Activated CD4-positive, alpha-beta T cell treated with anti-CD3 and anti-CD28 coated beads, Interleukin-2, amount 10 ng/mL, durations not matched to agents 7 days and 5 days (primary cell): ENCODE measurements around the gene SHF. TPM values are rescaled to one million over a fixed set of nuclear protein-coding genes. Genes with fewer than 3 reads are reported as not detected.
A peak's percentile ranks its signal among the peaks of the same experiment; 100 is the strongest.

Experiments
- CTCF ChIA-PET: fragments of 350-600 bp; sonication (Branson Sonifier 250); formaldehyde crosslinking; loops from one replicate; lab custom pipeline; 2021; ENCODE audit warnings: antibody characterized with exemption; lab: Charles Lee
- POLR2A ChIA-PET: fragments of 350-600 bp; sonication (Branson Sonifier 250); formaldehyde crosslinking; loops from one replicate; lab custom pipeline; 2021; ENCODE audit warnings: antibody characterized with exemption; lab: Charles Lee
- DNase-seq: peaks from one replicate; pipeline ENCODE4 v3.0.0-alpha.2; 2020
- H3K27ac Mint-ChIP-seq: one replicate; pipeline ENCODE4 v1.8.0; 2021; ENCODE audit warnings: mild to moderate bottlenecking, moderate library complexity, mixed read lengths
- H3K27me3 Mint-ChIP-seq: one replicate; pipeline ENCODE4 v1.8.0; 2021; ENCODE audit warnings: mixed read lengths
- H3K36me3 Mint-ChIP-seq: one replicate; pipeline ENCODE4 v1.8.0; 2021; ENCODE audit warnings: low read depth, mixed read lengths
- H3K4me1 Mint-ChIP-seq: one replicate; pipeline ENCODE4 v1.8.0; 2021; ENCODE audit warnings: mixed read lengths
- H3K4me3 Mint-ChIP-seq: one replicate; pipeline ENCODE4 v1.8.0; 2021; ENCODE audit warnings: mild to moderate bottlenecking, moderate library complexity, mixed read lengths
- H3K9me3 Mint-ChIP-seq: one replicate; pipeline ENCODE4 v1.8.0; 2021; ENCODE audit warnings: mixed read lengths
- total RNA-seq, 2 experiments: library from RNA; stranded (reverse); gene quantifications; one replicate each; pipeline ENCODE4 v1.2.3, GENCODE V29; 2021

SHF gene
- total RNA-seq, 2 experiments from 2014 or later = 0.79 to 0.92 TPM

GRCh38 chr15:45186771-45187577 lies 792 bp downstream of the SHF start:
- Mint-ChIP-seq H3K4me1 (peaks cover 12% of the 10 kb centered on the region), H3K27ac (peak overlapping the region; percentile 73), H3K27me3 (peaks cover 22% of the 10 kb centered on the region), H3K4me3 (peak overlapping the region; percentile 64), H3K36me3 (no peaks in the 10 kb centered on the region), H3K9me3 (no peaks in the 10 kb centered on the region)
- DNase-seq = no peak
- ChIA-PET POLR2A (interaction anchor here (0.7 kb wide), 1 partner anchor 215 kb away, joined by 3 read pairs; a partner anchor contains a TSS), CTCF (interaction anchor here (0.7 to 2.1 kb wide), 5 partner anchors 11 to 24 kb away, joined by 3 to 13 read pairs (median 3); no protein-coding TSS in a partner anchor)

- Mint-ChIP-seq H3K4me3 (peak overlapping the region; percentile 64), H3K36me3 (no peaks in the 10 kb centered on the region), H3K27ac (no peak overlapping the region), H3K27me3 (peaks cover 22% of the 10 kb centered on the region), H3K9me3 (no peaks in the 10 kb centered on the region), H3K4me1 (peaks cover 12% of the 10 kb centered on the region)
- no peak for DNase-seq
- CTCF ChIA-PET = interaction anchor here (0.7 to 2.1 kb wide), 6 partner anchors 12 to 23 kb away, joined by 3 to 13 read pairs (median 4); no protein-coding TSS in a partner anchor
- POLR2A ChIA-PET = no interaction called here
Measured at GRCh38 chr15:45185903-45186770, 1.6 kb downstream of the SHF start.

DNA sequence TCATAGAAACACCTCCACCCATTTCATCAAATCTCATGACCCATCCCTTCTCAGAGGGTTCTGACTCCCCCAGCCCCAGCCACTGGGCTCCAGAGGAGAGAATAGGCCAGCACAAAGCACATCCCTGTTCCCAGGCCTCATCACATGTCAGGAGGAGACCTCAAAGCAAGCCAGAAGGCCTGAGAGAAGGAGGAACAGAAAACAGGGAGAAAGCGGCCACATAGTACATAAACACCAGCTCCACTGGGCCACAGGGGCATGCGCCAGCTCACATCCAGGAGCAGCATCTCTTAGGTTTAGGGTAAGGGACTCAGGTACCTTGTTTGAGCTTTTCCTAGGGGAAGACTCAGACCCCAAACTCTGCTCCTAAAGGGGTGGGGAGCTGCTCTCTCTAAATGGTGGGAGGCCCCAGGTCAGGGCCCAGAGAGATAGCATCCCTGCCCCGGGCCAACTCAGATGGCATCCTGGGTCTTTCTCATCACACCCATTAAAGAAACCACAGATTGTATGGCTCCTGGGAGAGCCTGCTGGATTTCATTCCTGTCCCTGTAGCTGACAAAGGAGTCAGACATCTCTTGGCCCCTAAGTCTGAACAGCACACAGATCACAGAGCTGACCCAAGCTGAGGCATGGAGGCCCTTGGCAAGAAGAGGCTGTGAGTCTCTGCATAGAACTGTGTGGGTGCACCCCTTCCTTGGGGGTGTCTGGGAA lies 2.5 kb downstream of the SHF start:
- H3K4me3 Mint-ChIP-seq = no peak overlapping the region
- H3K27me3 Mint-ChIP-seq = peaks cover 19% of the 10 kb centered on the region
- no peak for DNase-seq
- no peaks in the 10 kb centered on the region for H3K36me3 Mint-ChIP-seq
- POLR2A ChIA-PET = no interaction called here
- CTCF ChIA-PET = interaction anchor here (0.8 to 10.8 kb wide), 4 partner anchors 13 to 20 kb away, joined by 4 to 111 read pairs (median 9); no protein-coding TSS in a partner anchor
- peaks cover 17% of the 10 kb centered on the region for H3K4me1 Mint-ChIP-seq
- H3K27ac Mint-ChIP-seq = no peak overlapping the region
- H3K9me3 Mint-ChIP-seq = no peaks in the 10 kb centered on the region

GRCh38 chr15:45184562-45185041 lies 3.2 kb downstream of the SHF start:
- Mint-ChIP-seq H3K4me3 (no peak overlapping the region), H3K27me3 (peaks cover 12% of the 10 kb centered on the region), H3K27ac (no peak overlapping the region), H3K4me1 (peaks cover 21% of the 10 kb centered on the region), H3K36me3 (no peaks in the 10 kb centered on the region), H3K9me3 (no peaks in the 10 kb centered on the region)
- ChIA-PET POLR2A (no interaction called here), CTCF (interaction anchor here (0.8 to 10.8 kb wide), 4 partner anchors 13 to 20 kb away, joined by 4 to 111 read pairs (median 6); no protein-coding TSS in a partner anchor)
- no peak for DNase-seq

DNA sequence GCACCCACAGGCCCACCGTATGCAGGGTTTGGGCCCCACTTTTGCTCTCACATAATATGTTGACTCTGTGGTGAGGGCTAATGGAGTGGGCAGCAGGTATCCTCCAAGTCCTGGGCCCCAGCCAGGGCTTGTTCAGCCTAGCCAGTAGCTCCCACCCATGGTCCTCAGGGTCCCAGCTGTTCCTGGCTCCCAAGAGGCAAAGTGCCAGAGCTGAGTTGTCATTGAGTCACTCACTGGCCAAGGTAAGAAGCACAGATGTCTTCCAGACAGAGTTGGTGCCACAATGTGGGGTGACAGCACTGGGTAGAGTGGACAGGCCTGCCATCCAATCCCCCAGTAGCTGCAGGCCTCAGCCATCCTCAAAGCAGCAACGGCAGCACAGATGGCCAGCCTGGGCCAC lies 4.3 kb downstream of the SHF start:
- Mint-ChIP-seq H3K9me3 (no peaks in the 10 kb centered on the region), H3K27ac (no peak overlapping the region), H3K4me1 (peaks cover 20% of the 10 kb centered on the region), H3K36me3 (no peaks in the 10 kb centered on the region), H3K4me3 (no peak overlapping the region), H3K27me3 (peaks cover 9% of the 10 kb centered on the region)
- DNase-seq = no peak
- CTCF ChIA-PET = interaction anchor here (0.6 to 10.8 kb wide), 3 partner anchors 16 to 22 kb away, joined by 3 to 111 read pairs (median 7); no protein-coding TSS in a partner anchor
- POLR2A ChIA-PET = no interaction called here

- H3K4me1 Mint-ChIP-seq = peaks cover 15% of the 10 kb centered on the region
- H3K4me3 Mint-ChIP-seq = no peak overlapping the region
- no peaks in the 10 kb centered on the region for H3K9me3 Mint-ChIP-seq
- no peaks in the 10 kb centered on the region for H3K36me3 Mint-ChIP-seq
- H3K27ac Mint-ChIP-seq = no peak overlapping the region
- DNase-seq = no peak
- ChIA-PET POLR2A (no interaction called here), CTCF (interaction anchor here (0.6 to 10.8 kb wide), 3 partner anchors 17 to 23 kb away, joined by 3 to 111 read pairs (median 7); no protein-coding TSS in a partner anchor)
- peaks cover 6% of the 10 kb centered on the region for H3K27me3 Mint-ChIP-seq
Measured at GRCh38 chr15:45182996-45183395, 4.8 kb downstream of the SHF start.

DNA sequence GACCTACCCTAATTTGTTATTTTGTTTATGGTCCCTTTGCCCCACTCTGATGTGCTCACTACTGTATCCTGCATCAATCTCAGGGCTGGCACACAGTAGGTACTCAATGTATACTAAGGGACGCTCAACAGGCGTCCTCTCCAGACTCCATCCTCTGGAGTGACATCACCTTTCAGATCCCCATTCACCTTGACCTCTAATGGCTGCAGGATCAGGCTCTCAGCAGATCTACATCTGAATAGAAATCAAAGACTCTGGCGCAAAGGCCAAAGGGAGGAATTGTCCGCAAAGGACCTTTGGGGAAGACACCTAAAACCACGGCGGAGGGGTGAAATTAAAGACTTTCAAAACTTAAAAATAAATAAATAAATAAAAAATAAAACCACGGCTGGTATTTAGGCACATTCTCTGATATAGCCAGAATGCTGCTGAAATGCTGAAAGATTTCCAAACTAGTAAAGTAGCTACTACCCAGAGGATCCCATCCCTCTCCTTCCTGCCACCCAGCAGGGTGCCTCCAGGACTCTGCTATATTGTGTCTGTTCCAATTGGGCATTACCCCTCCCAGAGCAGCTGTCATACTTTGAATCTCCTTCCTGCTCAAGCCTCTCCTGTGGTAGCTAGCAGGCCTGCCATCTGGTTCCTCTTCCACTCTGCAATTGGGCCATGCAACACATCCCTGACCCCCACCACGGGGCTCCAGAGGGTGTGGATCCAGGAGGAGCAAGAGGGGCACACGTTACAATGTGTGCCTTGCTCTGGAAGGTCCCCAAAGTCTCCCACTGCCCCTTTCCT lies 6.1 kb downstream of the SHF start:
- no peak overlapping the region for H3K27ac Mint-ChIP-seq
- CTCF ChIA-PET = interaction anchor here (1.3 to 10.8 kb wide), 4 partner anchors 9 to 158 kb away, joined by 3 to 111 read pairs (median 4); no protein-coding TSS in a partner anchor
- POLR2A ChIA-PET = no interaction called here
- H3K27me3 Mint-ChIP-seq = peaks cover under 1% of the 10 kb centered on the region
- no peaks in the 10 kb centered on the region for H3K36me3 Mint-ChIP-seq
- H3K4me3 Mint-ChIP-seq = no peak overlapping the region
- H3K4me1 Mint-ChIP-seq = peaks cover 10% of the 10 kb centered on the region
- no peaks in the 10 kb centered on the region for H3K9me3 Mint-ChIP-seq
- no peak for DNase-seq

DNA sequence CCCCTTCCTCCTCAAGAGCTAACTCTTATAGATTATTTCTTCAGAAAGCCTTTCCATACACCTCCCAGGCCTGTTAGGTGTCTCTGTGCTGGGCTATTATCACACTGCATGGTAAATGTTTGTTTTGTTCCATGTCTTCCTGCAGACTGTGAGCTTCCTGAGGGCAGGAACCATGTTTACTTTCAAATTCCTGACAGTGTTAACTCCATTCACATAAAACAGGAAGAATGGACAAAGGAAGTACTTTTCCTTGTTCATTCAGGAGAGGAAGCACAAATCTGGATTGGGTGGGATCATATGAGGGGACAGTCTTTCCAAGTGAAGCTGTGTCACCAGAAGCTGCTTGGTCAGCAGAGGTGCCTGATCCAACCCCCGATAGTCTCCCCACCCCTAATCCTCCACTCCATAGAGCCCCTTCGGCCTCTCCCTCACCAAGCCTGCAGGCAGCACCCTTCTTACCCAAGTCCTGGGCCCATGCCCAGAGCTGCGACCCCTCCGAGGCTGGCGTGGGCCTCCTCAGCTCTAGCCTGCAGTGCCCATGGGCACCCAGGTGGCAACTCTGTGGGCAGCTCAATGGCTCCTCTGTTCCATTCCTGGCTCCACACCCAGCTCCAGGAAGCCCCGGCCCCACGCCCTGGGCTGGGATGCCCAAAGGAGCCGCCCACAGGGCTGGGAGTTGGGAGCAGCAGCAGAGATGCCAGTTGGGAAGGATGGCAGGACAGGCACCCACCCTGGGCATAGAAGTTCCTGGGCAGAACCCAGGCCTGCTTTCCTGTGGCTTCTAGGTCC lies 6.9 kb downstream of the SHF start:
- Mint-ChIP-seq H3K36me3 (no peaks in the 10 kb centered on the region), H3K4me3 (no peak overlapping the region), H3K27ac (peak overlapping the region; percentile 34), H3K9me3 (no peaks in the 10 kb centered on the region), H3K27me3 (no peaks in the 10 kb centered on the region), H3K4me1 (peaks cover 10% of the 10 kb centered on the region)
- CTCF ChIA-PET = interaction anchor here (0.5 to 10.8 kb wide), 4 partner anchors 13 to 212 kb away, joined by 3 to 111 read pairs (median 4); no protein-coding TSS in a partner anchor
- POLR2A ChIA-PET = no interaction called here
- DNase-seq = no peak

DNA sequence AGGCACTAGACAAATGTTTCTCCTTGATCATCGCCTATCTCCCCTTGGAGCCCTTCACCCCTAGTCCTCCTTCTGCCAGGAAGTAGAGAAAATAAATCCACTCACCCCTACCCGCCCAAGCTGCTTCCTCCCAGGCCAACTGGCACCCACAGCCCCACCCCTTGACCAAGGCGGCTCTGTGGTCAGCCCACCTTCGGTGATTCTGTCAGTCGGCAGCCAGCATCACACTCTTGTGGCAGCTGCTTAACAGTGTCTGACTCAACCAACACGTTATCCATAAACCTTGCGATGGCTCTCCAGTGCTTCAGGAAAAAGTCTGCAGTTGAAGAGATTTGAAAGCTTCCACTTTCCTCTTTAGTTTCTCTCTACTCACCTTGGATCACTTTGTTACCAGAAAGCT lies 7.6 kb downstream of the SHF start:
- H3K27me3 Mint-ChIP-seq = no peaks in the 10 kb centered on the region
- no peaks in the 10 kb centered on the region for H3K36me3 Mint-ChIP-seq
- POLR2A ChIA-PET = no interaction called here
- H3K27ac Mint-ChIP-seq = peak overlapping the region; percentile 34
- no peaks in the 10 kb centered on the region for H3K9me3 Mint-ChIP-seq
- no peak overlapping the region for H3K4me3 Mint-ChIP-seq
- no peak for DNase-seq
- CTCF ChIA-PET = interaction anchor here (0.5 to 10.8 kb wide), 5 partner anchors 14 to 213 kb away, joined by 3 to 111 read pairs (median 4); no protein-coding TSS in a partner anchor
- peaks cover 10% of the 10 kb centered on the region for H3K4me1 Mint-ChIP-seq

- POLR2A ChIA-PET = no interaction called here
- CTCF ChIA-PET = interaction anchor here (0.5 to 10.8 kb wide), 6 partner anchors 14 to 214 kb away, joined by 3 to 111 read pairs (median 4); no protein-coding TSS in a partner anchor
- Mint-ChIP-seq H3K4me3 (no peak overlapping the region), H3K9me3 (no peaks in the 10 kb centered on the region), H3K4me1 (peaks cover 10% of the 10 kb centered on the region), H3K27me3 (no peaks in the 10 kb centered on the region), H3K36me3 (no peaks in the 10 kb centered on the region), H3K27ac (no peak overlapping the region)
- peak; percentile 33 for DNase-seq
Measured at GRCh38 chr15:45179221-45179985, 8.4 kb downstream of the SHF start.
